DMS153 (cell line): Measurements from ENCODE around the gene OSBPL6.

Source experiments
- DNase-seq: peaks from one replicate; lab custom pipeline; 2025; lab: John Stamatoyannopoulos, UW

Gene OSBPL6

DNA sequence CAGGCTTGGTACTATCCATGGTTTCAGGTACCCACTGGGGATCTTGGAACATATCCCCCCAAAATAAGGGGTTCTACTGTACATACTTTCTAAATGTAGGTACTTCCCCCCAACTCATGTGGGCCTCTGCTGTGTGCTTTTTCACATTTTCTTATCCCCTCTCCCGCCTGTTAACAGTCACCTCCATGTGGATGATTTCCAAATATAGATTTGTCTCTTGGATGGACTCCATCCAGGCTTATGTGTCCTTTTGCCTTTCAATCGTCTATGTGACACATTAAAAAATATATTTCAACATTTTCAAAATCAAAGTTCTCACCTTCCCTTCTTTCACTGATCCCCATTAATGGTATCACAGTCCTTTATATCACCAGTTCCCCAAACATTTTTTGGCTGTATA is 44.4 kb downstream of the OSBPL6 start:
- DNase-seq, result no peak

GRCh38 chr2:178241844-178242551 is 47.7 kb downstream of the OSBPL6 start:
- peak; percentile 77 for DNase-seq

DNA sequence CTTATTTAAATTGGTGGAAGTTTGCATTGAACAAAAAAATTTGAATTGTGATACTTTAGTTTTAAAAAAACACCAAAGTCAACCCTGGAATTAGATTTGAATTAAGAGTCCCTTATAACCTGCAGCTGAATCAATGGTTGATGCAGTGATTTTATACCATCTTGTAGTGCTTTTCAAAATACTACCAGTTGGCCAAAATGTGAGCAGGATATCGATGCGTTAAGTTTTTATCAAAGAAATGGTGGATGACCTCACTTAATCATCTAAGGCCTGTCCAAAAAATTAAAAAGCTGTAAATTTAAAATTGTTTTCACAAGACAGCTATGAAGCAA is 48.2 kb downstream of the OSBPL6 start:
- no peak for DNase-seq

DNA sequence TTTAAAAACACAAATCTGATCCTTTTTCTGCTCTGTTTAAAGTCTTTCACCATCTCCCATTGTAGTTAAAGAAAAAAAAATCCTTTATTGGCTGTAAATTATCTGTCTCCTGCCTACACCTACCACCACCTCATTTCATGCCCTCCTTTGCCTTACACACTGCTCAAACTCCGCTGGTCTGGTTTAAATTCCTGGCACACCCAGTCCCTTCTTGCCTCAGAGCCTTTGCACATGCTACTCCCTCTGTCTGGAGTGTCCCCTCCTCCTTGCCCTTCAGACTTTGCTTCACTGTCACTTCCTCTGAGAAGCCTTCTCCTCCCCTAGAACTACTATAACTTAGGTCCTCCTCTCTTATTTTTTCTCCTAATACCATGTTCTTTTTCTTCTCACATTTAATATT is 49.6 kb downstream of the OSBPL6 start:
- no peak for DNase-seq

GRCh38 chr2:178244777-178245176 is 50.5 kb downstream of the OSBPL6 start:
- no peak for DNase-seq

GRCh38 chr2:178246696-178247095 is 52.4 kb downstream of the OSBPL6 start:
- no peak for DNase-seq

- DNase-seq, result no peak
Observed at GRCh38 chr2:178247250-178247649, 52.9 kb downstream of the OSBPL6 start.

GRCh38 chr2:178250429-178250828 is 56.1 kb downstream of the OSBPL6 start:
- DNase-seq, result no peak

DNA sequence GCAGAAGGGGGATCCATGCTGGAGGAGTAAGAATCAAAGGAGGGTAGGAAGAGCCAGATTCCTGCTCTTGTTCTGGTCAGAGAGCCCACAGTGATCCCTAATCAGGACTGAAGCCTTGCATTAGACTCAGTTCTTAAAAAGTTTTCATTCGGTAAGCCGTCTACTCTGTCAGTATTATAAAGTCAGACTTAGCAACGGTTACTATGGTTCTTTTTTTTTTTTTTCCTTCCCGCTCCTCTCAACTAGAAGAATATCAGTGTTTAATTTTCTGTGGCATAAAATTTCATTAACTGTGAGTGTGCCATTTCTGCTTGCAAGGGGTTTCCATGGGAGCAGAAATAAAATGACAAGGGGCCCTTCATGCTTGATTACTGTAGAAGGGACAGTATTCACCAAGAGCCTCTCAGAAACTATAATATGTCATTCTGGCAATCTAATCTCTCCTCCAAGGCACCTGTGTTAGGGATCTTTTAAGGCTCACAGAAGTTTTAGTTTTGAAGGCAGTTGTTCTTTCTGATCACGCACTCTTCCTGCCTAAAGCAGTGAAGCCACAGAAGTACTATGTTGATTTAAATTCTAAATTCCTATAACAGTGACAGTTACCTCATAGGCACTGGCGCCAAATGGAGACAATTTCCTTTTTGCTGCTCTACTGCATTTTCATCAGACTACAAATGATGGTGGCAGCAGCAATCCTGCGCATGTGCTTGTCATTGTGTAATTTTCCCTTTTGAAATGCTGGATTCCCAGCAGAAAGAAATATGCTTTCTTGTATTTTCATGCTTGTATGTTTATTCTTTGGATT is 57.0 kb downstream of the OSBPL6 start:
- DNase-seq, result no peak

DNA sequence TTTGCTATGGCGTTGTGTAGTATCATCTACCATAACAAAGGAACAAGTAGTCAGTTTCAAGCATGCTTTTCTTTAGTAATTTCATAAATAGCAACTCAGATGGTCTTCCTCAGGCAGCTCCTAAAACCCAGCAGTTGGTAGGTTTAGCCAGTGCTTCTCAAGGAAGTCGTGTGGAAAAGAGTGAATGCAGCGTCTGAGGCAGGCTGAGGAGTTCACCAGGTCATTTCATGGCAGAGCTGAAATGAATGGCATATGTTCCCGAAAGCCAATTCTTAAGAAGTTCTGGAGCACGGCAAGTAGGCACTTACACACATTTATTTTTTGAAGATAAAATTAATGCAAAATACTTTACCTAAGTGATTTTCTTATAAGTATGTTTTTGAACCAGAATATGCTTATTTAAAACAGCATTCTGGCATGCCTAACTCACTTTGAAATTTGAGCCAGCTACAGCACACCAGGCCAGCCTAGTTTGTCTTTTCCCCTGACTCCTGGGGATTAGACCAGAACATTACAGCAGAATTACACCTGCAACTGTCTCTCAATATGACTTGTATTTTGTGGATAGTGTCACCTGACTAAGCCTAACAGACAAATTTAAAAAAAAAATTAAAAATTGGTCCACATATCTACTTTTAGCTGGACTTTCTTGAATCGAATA is 62.2 kb downstream of the OSBPL6 start:
- no peak for DNase-seq

DNA sequence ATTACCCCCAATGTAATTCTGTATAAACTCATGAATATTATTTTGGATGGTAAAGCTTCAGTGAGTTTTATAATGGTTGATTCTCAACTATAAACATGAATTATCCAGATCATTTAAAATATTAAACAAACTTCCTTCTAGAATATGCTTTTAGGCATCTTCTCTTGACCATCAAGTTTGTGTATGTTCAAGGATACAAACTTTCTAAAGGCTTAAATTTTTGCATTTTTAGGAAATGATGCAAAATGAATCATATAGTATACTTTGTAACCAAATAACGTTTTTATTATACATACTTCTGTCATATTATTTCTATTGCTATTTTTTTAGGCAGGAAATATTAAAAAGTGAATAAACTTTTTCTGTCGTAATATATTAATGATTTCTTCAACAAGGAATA is 62.8 kb downstream of the OSBPL6 start:
- no peak for DNase-seq

DNA sequence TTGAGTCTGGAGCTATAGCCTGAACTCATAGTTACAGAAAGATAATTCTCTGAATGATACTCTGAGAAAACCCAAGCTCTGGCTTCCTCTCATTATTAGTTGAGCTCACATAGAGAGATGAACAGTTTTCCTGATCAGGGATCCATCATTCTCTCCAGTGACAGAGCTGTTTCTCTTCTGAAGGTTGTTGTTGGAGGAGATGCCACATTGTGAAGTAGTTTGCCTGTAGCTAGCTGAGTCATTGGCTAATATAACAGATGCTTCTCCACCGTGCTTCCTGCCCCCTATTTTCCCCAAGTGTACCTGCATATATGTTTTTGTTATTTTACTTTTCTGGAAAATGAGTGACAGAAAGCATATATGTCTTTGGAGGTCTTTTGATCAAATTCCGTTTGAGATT is 64.6 kb downstream of the OSBPL6 start:
- no peak for DNase-seq

GRCh38 chr2:178263159-178263860 is 69.0 kb downstream of the OSBPL6 start:
- no peak for DNase-seq

- DNase-seq, result no peak
Observed at GRCh38 chr2:178264211-178264610, 69.9 kb downstream of the OSBPL6 start.

GRCh38 chr2:178265851-178266250 is 71.5 kb downstream of the OSBPL6 start:
- no peak for DNase-seq

GRCh38 chr2:178266445-178266844 is 72.1 kb downstream of the OSBPL6 start:
- DNase-seq, result no peak

- DNase-seq, result no peak
Observed at GRCh38 chr2:178267660-178268059, 73.3 kb downstream of the OSBPL6 start.

- no peak for DNase-seq
Observed at GRCh38 chr2:178268435-178268834, 74.1 kb downstream of the OSBPL6 start.

GRCh38 chr2:178269438-178270224 is 75.3 kb downstream of the OSBPL6 start:
- no peak for DNase-seq

GRCh38 chr2:178270338-178270737 is 76.0 kb downstream of the OSBPL6 start:
- DNase-seq, result no peak

- no peak for DNase-seq
Observed at GRCh38 chr2:178271094-178271493, 76.8 kb downstream of the OSBPL6 start.
